ENCODE data around the gene PRKD3. TPM values are rescaled to one million over a fixed set of nuclear protein-coding genes. Genes with fewer than 3 reads are reported as not detected.

The PRKD3 gene
- total and polyA plus RNA-seq, 4 experiments from 2014 or later = 20.4 to 37.7 (median 28.6) TPM

DNA sequence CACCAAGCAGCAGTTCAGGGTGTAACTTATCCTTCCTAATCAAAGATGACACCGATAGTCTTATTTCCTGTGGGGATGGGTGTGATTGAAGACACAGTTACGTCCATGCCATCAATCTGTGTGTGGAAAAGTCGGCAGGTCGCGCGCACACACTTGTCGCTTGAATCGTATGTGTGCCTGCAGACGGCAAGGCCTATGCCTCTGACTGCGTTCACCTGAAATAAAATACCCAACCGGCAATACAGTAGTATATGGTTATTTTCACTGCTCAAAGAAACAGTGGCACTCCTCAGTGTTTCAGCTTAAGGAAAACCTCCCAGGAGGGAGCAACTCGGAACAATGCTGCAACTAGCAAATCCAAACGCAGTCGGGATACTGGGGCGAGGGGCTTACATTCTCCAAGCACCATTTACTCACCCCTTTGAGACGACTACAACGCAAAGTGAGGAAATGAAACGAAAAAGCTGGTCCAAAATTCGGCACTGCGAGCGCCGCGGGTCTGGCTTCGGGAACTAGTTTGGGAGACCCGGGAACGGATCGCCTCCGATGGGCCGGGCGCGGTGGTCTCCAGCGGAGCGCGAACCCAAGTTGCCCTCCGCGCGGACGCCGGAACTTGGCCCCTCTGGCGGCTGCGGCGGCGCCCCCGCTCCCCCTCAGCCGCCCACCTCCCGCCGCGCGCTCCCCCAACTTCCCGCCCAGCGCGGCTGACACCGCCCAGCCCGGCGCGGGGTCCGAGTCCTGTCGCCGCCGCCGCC is 675 bp downstream of the PRKD3 start:
- H3K36me3 ChIP-seq (ENCODE audit: insufficient read depth, low read length) = no peaks in the 10 kb centered on the region
- Mint-ChIP-seq H3K4me1 (peaks cover 22 to 55% (median 30%) of the 10 kb centered on the region in 4 donors), H3K27me3 (peaks cover 6 to 8% of the 10 kb centered on the region in 2 donors), H3K27ac (peak overlapping the region; percentile 93 to 98 (median 98)), H3K9me3 (no peaks in the 10 kb centered on the region), H3K36me3 (peaks cover 0 to 9% of the 10 kb centered on the region in 2 donors), H3K4me3 (peak overlapping the region; percentile 97 to 99 (median 98))
- CTCF ChIA-PET (ENCODE audit: partially characterized antibody) = interaction anchor here (1.2 to 1.4 kb wide), 3 partner anchors 19 to 72 kb away, joined by 3 to 4 read pairs (median 3); no protein-coding TSS in a partner anchor
- no peaks in the 10 kb centered on the region for H3K27me3 ChIP-seq (ENCODE audit: insufficient read depth, low read length)
- DNase-seq = peak; percentile 51 to 81 (median 62)
- no peaks in the 10 kb centered on the region for H3K9me3 ChIP-seq (ENCODE audit: control insufficient read depth in 1 of 2, low read length in 2 of 2)
- peak overlapping the region; percentile 61 to 85 for H3K4me3 ChIP-seq (ENCODE audit: low read length in 2 of 2)
- intact Hi-C loops (cut with micrococcal nuclease) = loop anchor here (1.0 to 10.0 kb wide), 3 partner anchors 66 to 1051 kb away; partner anchors contain the start of genes ATL2, CEBPZ and NDUFAF7
- H3K4me1 ChIP-seq (ENCODE audit: insufficient read depth, low read length) = peaks cover 36% of the 10 kb centered on the region
- POLR2A ChIA-PET (ENCODE audit: partially characterized antibody) = interaction anchor here (1.0 to 4.0 kb wide), 10 partner anchors 9 to 1427 kb away, joined by 3 to 15 read pairs (median 4); partner anchors contain the start of genes CEBPZ, EIF2AK2, NDUFAF7 and SRSF7
- peak overlapping the region; percentile 39 for H3K27ac ChIP-seq (ENCODE audit: low read depth, low read length)

DNA sequence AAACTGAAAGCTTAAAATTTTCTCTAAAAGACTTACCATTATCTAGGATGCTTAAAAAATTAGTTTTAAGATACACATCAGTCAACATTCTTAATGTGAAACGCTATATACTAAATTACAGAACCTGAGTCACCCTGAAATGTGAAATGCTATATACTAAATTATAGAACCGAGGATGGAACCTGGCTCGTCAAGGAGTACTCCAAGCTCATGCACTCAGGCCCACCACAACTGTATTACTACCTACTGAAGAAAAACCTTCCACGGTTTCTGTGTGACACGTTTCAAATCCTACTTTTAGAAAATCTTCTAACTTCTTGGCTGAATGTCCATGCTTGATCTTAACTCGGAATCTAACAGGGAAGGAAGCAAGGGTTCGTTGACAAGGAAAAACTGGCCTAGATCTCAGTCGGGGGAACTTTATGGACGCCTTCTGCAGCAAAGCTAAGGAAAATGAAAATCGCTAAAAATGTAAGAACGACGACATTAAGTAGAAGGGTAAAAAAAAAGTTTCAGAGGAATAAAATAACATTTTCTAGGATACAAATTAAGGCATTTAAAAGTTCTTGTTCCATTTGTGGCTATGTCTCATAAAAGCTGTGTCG is 1.4 kb downstream of the PRKD3 start:
- CTCF ChIA-PET (ENCODE audit: partially characterized antibody) = interaction anchor here (1.2 to 1.4 kb wide), 3 partner anchors 20 to 73 kb away, joined by 3 to 4 read pairs (median 3); no protein-coding TSS in a partner anchor

DNA sequence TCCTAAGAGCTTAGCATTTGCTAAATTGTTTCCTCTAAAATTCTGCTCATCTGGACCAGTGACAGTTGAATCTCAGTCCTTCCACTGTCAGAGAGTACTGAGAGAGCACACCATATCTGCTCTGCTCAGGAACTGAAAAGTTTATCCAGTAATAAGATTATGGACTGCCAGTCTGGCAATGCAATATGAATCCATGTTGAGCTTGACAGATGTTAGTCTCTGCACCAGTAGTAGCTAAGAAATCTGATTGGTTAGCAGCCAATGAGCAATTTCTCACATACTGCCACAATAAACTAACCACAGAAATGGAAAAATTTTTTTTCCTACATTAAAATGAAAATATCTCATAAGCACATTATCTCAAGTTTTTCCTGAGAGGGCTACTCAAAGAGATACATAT is 2.3 kb downstream of the PRKD3 start:
- no peaks in the 10 kb centered on the region for H3K27me3 ChIP-seq (ENCODE audit: insufficient read depth, low read length)
- no peaks in the 10 kb centered on the region for H3K36me3 ChIP-seq (ENCODE audit: insufficient read depth, low read length)
- peaks cover 5 to 9% of the 10 kb centered on the region in 2 donors for H3K36me3 Mint-ChIP-seq
- peaks cover 34 to 70% (median 44%) of the 10 kb centered on the region in 4 donors for H3K4me1 Mint-ChIP-seq
- H3K4me1 ChIP-seq (ENCODE audit: insufficient read depth, low read length) = peaks cover 36% of the 10 kb centered on the region
- no peak overlapping the region for H3K27ac ChIP-seq (ENCODE audit: low read depth, low read length)
- H3K9me3 Mint-ChIP-seq = no peaks in the 10 kb centered on the region
- H3K27ac Mint-ChIP-seq = peak overlapping the region in 1 of 7 donors; percentile 93
- H3K9me3 ChIP-seq (ENCODE audit: control insufficient read depth in 1 of 2, low read length in 2 of 2) = no peaks in the 10 kb centered on the region
- peak overlapping the region in 4 of 8 donors; percentile 5 to 67 (median 8) for H3K4me3 Mint-ChIP-seq
- CTCF ChIA-PET (ENCODE audit: partially characterized antibody) = interaction anchor here (0.9 to 1.4 kb wide), 4 partner anchors 14 to 90 kb away, joined by 3 to 4 read pairs (median 3); no protein-coding TSS in a partner anchor
- intact Hi-C loops (cut with micrococcal nuclease) = loop anchor here (10.0 kb wide), 1 partner anchor 1052 kb away; the partner anchor contains the start of gene ATL2
- peaks cover 3 to 4% of the 10 kb centered on the region in 2 donors for H3K27me3 Mint-ChIP-seq
- no peak overlapping the region for H3K4me3 ChIP-seq (ENCODE audit: low read length in 2 of 2)
- no peak for DNase-seq
- POLR2A ChIA-PET (ENCODE audit: partially characterized antibody) = interaction anchor here (0.7 to 4.0 kb wide), 7 partner anchors 8 to 165 kb away, joined by 3 to 15 read pairs (median 3); partner anchors contain the start of genes CEBPZ, EIF2AK2 and NDUFAF7

More for the DNA sequence above, 1.4 kb downstream of the PRKD3 start:
- Mint-ChIP-seq H3K27me3 (peaks cover 6% of the 10 kb centered on the region in 2 donors), H3K9me3 (no peaks in the 10 kb centered on the region), H3K36me3 (peaks cover 0 to 9% of the 10 kb centered on the region in 2 donors), H3K27ac (peak overlapping the region; percentile 93 to 98 (median 98)), H3K4me1 (peaks cover 28 to 61% (median 36%) of the 10 kb centered on the region in 4 donors), H3K4me3 (peak overlapping the region; percentile 97 to 99 (median 98))
- peaks cover 36% of the 10 kb centered on the region for H3K4me1 ChIP-seq (ENCODE audit: insufficient read depth, low read length)
- no peak for DNase-seq
- intact Hi-C loops (cut with micrococcal nuclease) = loop anchor here (1.0 to 10.0 kb wide), 2 partner anchors 92 to 1052 kb away; partner anchors contain the start of genes ATL2, CEBPZ and NDUFAF7
- no peaks in the 10 kb centered on the region for H3K36me3 ChIP-seq (ENCODE audit: insufficient read depth, low read length)
- H3K27me3 ChIP-seq (ENCODE audit: insufficient read depth, low read length) = no peaks in the 10 kb centered on the region
- no peaks in the 10 kb centered on the region for H3K9me3 ChIP-seq (ENCODE audit: control insufficient read depth in 1 of 2, low read length in 2 of 2)
- peak overlapping the region; percentile 39 for H3K27ac ChIP-seq (ENCODE audit: low read depth, low read length)
- peak overlapping the region; percentile 61 to 85 for H3K4me3 ChIP-seq (ENCODE audit: low read length in 2 of 2)
- POLR2A ChIA-PET (ENCODE audit: partially characterized antibody) = interaction anchor here (0.5 to 4.0 kb wide), 12 partner anchors 9 to 1428 kb away, joined by 3 to 15 read pairs (median 3); partner anchors contain the start of genes CEBPZ, EIF2AK2, NDUFAF7 and SRSF7

DNA sequence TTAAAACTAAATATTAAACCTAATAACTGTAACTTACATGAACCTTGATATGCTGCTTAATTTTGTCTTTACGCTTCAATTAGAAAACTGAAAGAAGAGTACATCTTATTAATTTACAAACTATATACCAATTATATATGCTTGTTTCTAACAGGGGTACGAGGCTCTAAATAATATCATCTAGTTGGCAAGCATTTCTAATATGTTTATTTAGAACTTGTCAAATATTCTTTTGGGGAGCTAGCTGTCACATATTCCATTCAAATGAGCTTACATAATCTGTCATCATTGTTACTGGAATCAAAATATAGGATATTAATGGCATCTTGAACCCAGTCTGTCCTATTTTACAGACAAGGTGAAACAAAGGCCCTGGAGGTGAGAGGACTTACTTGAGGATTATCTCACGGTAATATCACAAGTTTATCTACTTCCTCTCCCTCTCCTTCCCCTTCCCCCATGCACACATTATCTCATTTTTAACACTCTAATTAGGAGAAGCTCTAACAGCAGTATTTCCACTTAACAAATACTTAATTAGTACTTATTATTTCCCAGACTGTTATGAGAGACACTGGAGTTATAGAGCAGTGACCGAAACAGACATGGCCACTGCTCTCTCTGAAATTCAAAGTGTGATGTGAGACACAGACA is 3.5 kb downstream of the PRKD3 start:
- Mint-ChIP-seq H3K27ac (peak overlapping the region in 2 of 7 donors; percentile 4 to 33), H3K36me3 (peaks cover 5 to 14% of the 10 kb centered on the region in 2 donors), H3K4me3 (peak overlapping the region in 4 of 8 donors; percentile 20 to 44 (median 38)), H3K9me3 (no peaks in the 10 kb centered on the region), H3K4me1 (peaks cover 34 to 73% (median 49%) of the 10 kb centered on the region in 4 donors), H3K27me3 (peaks cover 0 to 2% of the 10 kb centered on the region in 2 donors)
- H3K4me3 ChIP-seq (ENCODE audit: low read length in 2 of 2) = no peak overlapping the region
- no peaks in the 10 kb centered on the region for H3K27me3 ChIP-seq (ENCODE audit: insufficient read depth, low read length)
- H3K4me1 ChIP-seq (ENCODE audit: insufficient read depth, low read length) = peaks cover 36% of the 10 kb centered on the region
- no peaks in the 10 kb centered on the region for H3K9me3 ChIP-seq (ENCODE audit: control insufficient read depth in 1 of 2, low read length in 2 of 2)
- intact Hi-C loops (cut with micrococcal nuclease) = loop anchor here (10.0 kb wide), 1 partner anchor 1054 kb away; the partner anchor contains the start of gene ATL2
- ChIA-PET POLR2A (ENCODE audit: partially characterized antibody) (interaction anchor here (1.2 to 1.3 kb wide), 2 partner anchors 11 kb away, joined by 3 read pairs; no protein-coding TSS in a partner anchor), CTCF (ENCODE audit: partially characterized antibody) (interaction anchor here (0.9 to 1.5 kb wide), 4 partner anchors 9 to 89 kb away, joined by 3 read pairs; no protein-coding TSS in a partner anchor)
- no peak overlapping the region for H3K27ac ChIP-seq (ENCODE audit: low read depth, low read length)
- no peaks in the 10 kb centered on the region for H3K36me3 ChIP-seq (ENCODE audit: insufficient read depth, low read length)
- no peak for DNase-seq

DNA sequence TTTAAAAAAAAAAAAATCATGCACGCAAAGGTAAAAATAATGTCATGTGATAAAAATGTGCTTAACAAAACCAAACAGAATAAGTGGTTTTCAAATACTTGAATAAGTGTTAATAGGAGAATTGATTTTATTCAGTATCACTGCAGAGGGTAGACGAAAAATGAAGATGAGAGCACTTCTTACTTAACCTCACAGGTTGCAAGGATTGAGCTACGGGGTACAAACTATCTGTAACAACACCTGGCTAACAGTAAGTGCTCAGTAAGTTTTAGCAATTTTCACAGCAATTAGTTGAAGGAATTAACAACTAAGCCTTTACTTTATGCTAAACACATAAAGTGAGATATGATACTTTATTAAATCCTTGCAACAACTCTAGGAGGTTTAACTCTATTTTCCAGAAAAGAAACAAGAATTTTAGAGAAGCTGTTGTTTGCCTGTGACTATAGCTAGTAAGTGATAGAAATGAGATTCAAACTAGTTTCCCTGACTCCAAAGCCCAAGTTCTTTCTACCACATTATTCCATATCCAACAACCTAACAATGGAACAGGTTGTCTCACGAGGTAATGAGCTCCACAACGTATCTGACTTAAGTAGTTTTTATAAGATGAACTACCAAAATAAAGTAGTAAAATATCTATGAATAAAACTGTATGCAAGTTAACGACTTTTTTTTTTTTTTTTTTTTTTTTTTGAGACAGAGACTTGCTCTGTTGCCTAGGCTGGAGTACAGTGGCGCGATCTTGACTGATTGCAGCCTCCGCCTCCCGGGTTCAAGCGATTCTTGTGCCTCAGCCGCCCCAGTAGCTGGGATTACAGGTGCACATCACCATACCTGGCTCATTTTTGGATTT is 4.7 kb downstream of the PRKD3 start:
- peaks cover 14 to 17% of the 10 kb centered on the region in 2 donors for H3K36me3 Mint-ChIP-seq
- ChIA-PET POLR2A (ENCODE audit: partially characterized antibody) (interaction anchor here (1.3 kb wide), 1 partner anchor 10 kb away, joined by 3 read pairs; no protein-coding TSS in a partner anchor), CTCF (ENCODE audit: partially characterized antibody) (interaction anchor here (0.7 to 1.5 kb wide), 4 partner anchors 8 to 187 kb away, joined by 3 read pairs; no protein-coding TSS in a partner anchor)
- no peaks in the 10 kb centered on the region for H3K9me3 Mint-ChIP-seq
- H3K4me3 ChIP-seq (ENCODE audit: low read length in 2 of 2) = no peak overlapping the region
- no peaks in the 10 kb centered on the region for H3K9me3 ChIP-seq (ENCODE audit: control insufficient read depth in 1 of 2, low read length in 2 of 2)
- no peaks in the 10 kb centered on the region for H3K27me3 ChIP-seq (ENCODE audit: insufficient read depth, low read length)
- no peak for DNase-seq
- intact Hi-C loops (cut with micrococcal nuclease) = loop anchor here (10.0 kb wide), 1 partner anchor 1055 kb away; the partner anchor contains the start of gene ATL2
- H3K4me1 ChIP-seq (ENCODE audit: insufficient read depth, low read length) = peaks cover 31% of the 10 kb centered on the region
- peaks cover 32 to 71% (median 49%) of the 10 kb centered on the region in 4 donors for H3K4me1 Mint-ChIP-seq
- no peak overlapping the region for H3K27ac Mint-ChIP-seq
- H3K4me3 Mint-ChIP-seq = peak overlapping the region in 1 of 8 donors; percentile 59
- H3K36me3 ChIP-seq (ENCODE audit: insufficient read depth, low read length) = no peaks in the 10 kb centered on the region
- H3K27me3 Mint-ChIP-seq = peaks cover 0 to 2% of the 10 kb centered on the region in 2 donors
- no peak overlapping the region for H3K27ac ChIP-seq (ENCODE audit: low read depth, low read length)

DNA sequence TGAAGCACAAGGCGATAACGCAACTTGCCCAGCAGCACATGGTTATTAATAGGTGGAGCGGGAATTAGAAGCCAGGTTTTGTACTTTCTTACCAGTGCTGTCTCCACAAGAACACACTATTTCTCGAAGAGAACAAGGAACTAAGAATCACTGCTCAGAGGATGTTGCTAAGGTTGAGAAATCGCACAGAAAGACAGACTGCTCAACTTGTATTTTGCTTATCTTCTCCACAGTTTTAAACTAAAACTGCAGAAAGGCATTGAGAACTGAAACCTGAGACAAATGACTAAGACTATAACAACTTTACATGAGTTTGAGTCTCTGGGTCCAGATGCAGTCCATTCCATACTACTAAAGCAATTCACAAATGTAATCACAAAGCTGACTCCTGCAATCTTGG is 6.2 kb downstream of the PRKD3 start:
- Mint-ChIP-seq H3K36me3 (peaks cover 11 to 14% of the 10 kb centered on the region in 2 donors), H3K27me3 (no peaks in the 10 kb centered on the region), H3K27ac (no peak overlapping the region), H3K4me1 (peaks cover 33 to 73% (median 50%) of the 10 kb centered on the region in 4 donors), H3K4me3 (no peak overlapping the region), H3K9me3 (no peaks in the 10 kb centered on the region)
- Histone ChIP-seq H3K27me3 (ENCODE audit: insufficient read depth, low read length) (no peaks in the 10 kb centered on the region), H3K27ac (ENCODE audit: low read depth, low read length) (no peak overlapping the region), H3K4me3 (ENCODE audit: low read length in 2 of 2) (no peak overlapping the region), H3K9me3 (ENCODE audit: control insufficient read depth in 1 of 2, low read length in 2 of 2) (no peaks in the 10 kb centered on the region), H3K36me3 (ENCODE audit: insufficient read depth, low read length) (no peaks in the 10 kb centered on the region), H3K4me1 (ENCODE audit: insufficient read depth, low read length) (peaks cover 25% of the 10 kb centered on the region)
- CTCF ChIA-PET (ENCODE audit: partially characterized antibody) = interaction anchor here (1.1 kb wide), 1 partner anchor 559 kb away, joined by 3 read pairs; no protein-coding TSS in a partner anchor
- POLR2A ChIA-PET (ENCODE audit: partially characterized antibody) = no interaction called here
- intact Hi-C loops (cut with micrococcal nuclease) = no loop called here
- DNase-seq = no peak
